ENCODE measurements around the gene SPATC1L. TPM values are rescaled to one million over a fixed set of nuclear protein-coding genes. Genes with fewer than 3 reads are reported as not detected.

The SPATC1L gene
- total RNA-seq, 1 donor from 2014 or later: 10.9 TPM

- Histone ChIP-seq H3K4me3 (ENCODE audit: low read depth, low read length) (no peak overlapping the region), H3K27me3 (ENCODE audit: control insufficient read depth, insufficient read depth, low read length) (no peaks in the 10 kb centered on the region), H3K36me3 (ENCODE audit: control insufficient read depth, insufficient read depth, low read length) (peaks cover 2% of the 10 kb centered on the region)
- no peak for DNase-seq (ENCODE audit: low read depth)
- TF ChIP-seq CTCF (IDR thresholded peaks at IDR 0.05; ENCODE audit: insufficient read depth, low read length, poor library complexity, severe bottlenecking): no peak
These were observed 66.5 kb downstream of the SPATC1L start for GRCh38 chr21:46117586-46118315.

- peaks cover 2% of the 10 kb centered on the region for H3K36me3 ChIP-seq (ENCODE audit: control insufficient read depth, insufficient read depth, low read length)
- no peak for DNase-seq (ENCODE audit: low read depth)
These were observed 67.3 kb downstream of the SPATC1L start for GRCh38 chr21:46116776-46117585.

GRCh38 chr21:46116189-46116775 is 68.0 kb downstream of the SPATC1L start:
- peaks cover 2% of the 10 kb centered on the region for H3K36me3 ChIP-seq (ENCODE audit: control insufficient read depth, insufficient read depth, low read length)
- no peaks in the 10 kb centered on the region for H3K27me3 ChIP-seq (ENCODE audit: control insufficient read depth, insufficient read depth, low read length)
- TF ChIP-seq CTCF (IDR thresholded peaks at IDR 0.05; ENCODE audit: insufficient read depth, low read length, poor library complexity, severe bottlenecking): no peak
- no peak for DNase-seq (ENCODE audit: low read depth)
- H3K4me3 ChIP-seq (ENCODE audit: low read depth, low read length): no peak overlapping the region

More at GRCh38 chr21:46116776-46117585, 67.3 kb downstream of the SPATC1L start:
- H3K4me3 ChIP-seq (ENCODE audit: low read depth, low read length): no peak overlapping the region
- no peaks in the 10 kb centered on the region for H3K27me3 ChIP-seq (ENCODE audit: control insufficient read depth, insufficient read depth, low read length)
- TF ChIP-seq CTCF (IDR thresholded peaks at IDR 0.05; ENCODE audit: insufficient read depth, low read length, poor library complexity, severe bottlenecking): no peak

GRCh38 chr21:46115441-46116188 is 68.6 kb downstream of the SPATC1L start:
- DNase-seq (ENCODE audit: low read depth): no peak
- Histone ChIP-seq H3K27me3 (ENCODE audit: control insufficient read depth, insufficient read depth, low read length) (no peaks in the 10 kb centered on the region), H3K36me3 (ENCODE audit: control insufficient read depth, insufficient read depth, low read length) (peaks cover 1% of the 10 kb centered on the region), H3K4me3 (ENCODE audit: low read depth, low read length) (no peak overlapping the region)
- no peak for TF ChIP-seq CTCF (IDR thresholded peaks at IDR 0.05; ENCODE audit: insufficient read depth, low read length, poor library complexity, severe bottlenecking)

GRCh38 chr21:46114963-46115362 is 69.3 kb downstream of the SPATC1L start:
- no peak for TF ChIP-seq CTCF (IDR thresholded peaks at IDR 0.05; ENCODE audit: insufficient read depth, low read length, poor library complexity, severe bottlenecking)
- no peak for DNase-seq (ENCODE audit: low read depth)
- Histone ChIP-seq H3K36me3 (ENCODE audit: control insufficient read depth, insufficient read depth, low read length) (peaks cover 1% of the 10 kb centered on the region), H3K4me3 (ENCODE audit: low read depth, low read length) (no peak overlapping the region), H3K27me3 (ENCODE audit: control insufficient read depth, insufficient read depth, low read length) (no peaks in the 10 kb centered on the region)
